ENCODE results near the gene FILIP1.

GRCh38 chr6:75345413-75345812, 148.2 kb downstream of the FILIP1 start:
- TF ChIP-seq CTCF (IDR thresholded peaks at IDR 0.05; ENCODE audit: insufficient read depth, low read length, poor library complexity, severe bottlenecking): no peak
- no peak for TF ChIP-seq EZH2phosphoT487 (conservative IDR thresholded peaks at IDR 0.05; ENCODE audit: low read length)

Data from SU-DHL-6 (cell line).